HG02759 (cell line): ENCODE data around the gene ACOXL.

Source experiments
- ATAC-seq: cut with Tn5 transposase; IDR thresholded peaks from one replicate; pipeline ENCODE4 v1.9.1; 2021; ENCODE audit warnings: mild to moderate bottlenecking, moderate library complexity; ENCODE audit not compliant: unreplicated experiment

ACOXL gene

DNA sequence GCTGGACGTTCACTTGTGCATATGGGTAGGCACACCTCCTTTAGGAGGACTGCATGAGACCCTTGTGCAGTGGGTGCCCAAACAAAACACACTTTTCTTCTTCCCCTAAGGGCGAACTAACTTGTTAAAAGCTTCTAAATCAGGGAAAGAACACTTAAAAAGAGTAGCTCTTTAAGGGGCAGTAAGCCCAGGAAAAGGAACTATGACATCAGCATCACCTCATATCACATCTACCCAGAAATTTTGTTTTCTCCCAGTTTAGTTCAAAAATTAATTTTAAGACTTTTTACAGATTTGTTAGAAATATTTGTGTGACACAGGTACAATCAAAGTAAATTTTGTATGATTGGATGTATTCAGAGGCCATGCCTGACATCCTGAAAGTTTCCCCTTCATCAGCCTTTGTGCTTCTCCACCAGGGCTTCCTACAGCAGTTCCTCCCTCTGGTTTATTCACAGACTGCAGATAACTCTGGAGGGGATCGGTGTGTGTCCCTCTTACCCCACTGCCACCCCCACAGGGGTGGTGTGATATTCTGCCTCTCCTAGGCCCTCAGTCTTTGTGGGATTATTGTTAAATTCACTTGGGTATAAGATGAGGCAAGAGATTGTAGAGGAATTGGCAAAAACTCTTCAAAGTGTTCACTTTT lies 416.0 kb downstream of the ACOXL start:
- no peak for ATAC-seq

DNA sequence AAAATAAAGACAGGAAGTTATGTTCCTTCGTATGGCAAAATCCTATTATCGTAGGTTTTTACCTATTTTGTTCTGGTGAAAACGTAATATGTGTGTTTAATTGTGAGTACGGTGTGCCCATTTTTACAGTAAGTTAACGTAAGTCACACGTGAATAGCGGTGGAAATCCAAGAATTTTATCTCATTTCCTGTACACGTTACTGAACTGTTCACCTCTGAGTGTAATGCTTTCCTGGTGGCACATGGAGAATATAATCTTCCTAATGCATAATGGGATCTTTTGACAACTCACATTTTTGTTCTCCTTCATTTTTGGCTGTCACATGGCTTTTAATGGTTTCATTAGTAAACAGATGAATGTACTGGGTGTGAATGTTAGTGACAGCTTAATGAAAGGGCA lies 416.6 kb downstream of the ACOXL start:
- no peak for ATAC-seq

DNA sequence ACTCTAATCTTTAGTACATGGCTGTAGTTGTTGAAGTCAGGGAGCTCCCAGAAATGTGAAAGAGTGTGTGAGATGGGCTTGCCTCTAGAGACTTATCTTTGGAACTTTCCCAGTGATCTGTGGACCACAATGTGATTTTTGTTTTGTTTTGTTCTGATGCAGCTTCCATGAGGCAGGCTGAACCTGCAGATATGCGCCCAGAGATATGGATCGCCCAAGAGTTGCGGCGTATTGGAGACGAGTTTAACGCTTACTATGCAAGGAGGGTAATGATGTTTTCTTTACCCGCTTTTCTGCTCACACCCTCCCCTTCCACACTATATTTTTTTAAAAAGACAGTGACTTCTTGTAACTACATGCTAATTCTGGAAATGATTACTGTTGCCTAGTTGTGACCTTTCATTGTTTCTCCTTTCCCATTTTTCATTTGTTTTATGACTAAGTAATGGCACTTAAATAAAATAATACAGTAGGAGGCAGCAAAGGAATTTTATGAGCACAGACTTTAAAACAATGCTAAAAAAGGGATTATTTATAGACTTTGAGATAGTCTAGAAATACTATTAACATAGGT lies 417.6 kb downstream of the ACOXL start:
- ATAC-seq = no peak

DNA sequence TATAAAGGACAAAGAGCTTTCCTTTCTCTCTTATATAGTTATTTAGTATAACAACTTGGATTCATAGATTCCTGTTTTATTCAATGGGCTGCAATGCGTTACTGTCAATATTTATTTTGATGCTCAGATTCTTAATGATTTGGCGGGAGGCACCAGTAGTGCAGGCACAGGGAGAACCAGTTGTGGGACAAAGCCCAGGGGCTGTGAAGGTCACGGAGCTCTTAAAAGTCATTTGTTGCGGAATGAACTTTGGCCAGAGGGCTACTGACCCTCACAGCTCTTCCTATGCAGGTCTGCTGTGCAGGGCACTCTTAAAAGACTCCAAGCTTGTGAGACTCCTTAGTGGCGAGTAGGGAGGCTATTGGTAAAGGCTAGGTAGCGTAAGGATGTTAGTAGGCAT lies 422.4 kb downstream of the ACOXL start:
- no peak for ATAC-seq

DNA sequence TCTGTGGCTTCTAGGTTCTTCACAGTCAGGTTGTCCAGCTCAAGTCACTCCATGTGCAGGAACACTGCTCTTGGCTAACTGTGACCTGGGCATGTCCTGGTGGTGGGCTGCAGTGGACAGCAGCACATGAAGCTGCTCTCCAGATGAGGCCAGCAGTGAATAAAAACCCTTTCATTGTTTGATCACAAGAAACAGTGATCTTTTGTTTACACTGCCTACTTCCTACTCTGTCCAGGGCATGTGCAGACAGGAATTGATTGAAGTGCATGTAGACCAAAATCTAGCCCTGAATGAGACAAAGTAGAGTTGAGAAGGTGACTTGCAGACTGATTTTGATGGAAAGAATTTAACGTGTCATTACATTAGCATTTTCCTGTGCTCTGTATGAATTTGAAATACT lies 423.2 kb downstream of the ACOXL start:
- no peak for ATAC-seq

DNA sequence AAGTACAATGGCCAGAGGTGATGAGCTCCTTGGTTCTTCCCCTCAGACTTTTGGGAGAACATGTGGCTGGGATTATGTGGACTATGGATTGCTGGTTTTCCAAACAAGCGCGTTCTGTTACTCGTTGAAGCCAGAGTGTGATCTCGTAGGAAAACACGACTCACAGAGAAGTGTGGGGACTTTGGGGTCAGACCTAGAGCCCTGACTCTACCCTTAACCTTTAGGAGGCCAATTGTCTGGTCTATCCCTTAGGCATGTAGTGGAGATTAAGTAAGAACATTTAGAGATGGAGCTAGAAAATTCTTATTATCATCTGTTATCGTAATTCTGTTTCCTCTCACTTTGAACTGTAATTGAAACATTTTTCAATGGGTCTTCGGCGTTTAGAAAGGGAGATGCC lies 424.2 kb downstream of the ACOXL start:
- no peak for ATAC-seq

DNA sequence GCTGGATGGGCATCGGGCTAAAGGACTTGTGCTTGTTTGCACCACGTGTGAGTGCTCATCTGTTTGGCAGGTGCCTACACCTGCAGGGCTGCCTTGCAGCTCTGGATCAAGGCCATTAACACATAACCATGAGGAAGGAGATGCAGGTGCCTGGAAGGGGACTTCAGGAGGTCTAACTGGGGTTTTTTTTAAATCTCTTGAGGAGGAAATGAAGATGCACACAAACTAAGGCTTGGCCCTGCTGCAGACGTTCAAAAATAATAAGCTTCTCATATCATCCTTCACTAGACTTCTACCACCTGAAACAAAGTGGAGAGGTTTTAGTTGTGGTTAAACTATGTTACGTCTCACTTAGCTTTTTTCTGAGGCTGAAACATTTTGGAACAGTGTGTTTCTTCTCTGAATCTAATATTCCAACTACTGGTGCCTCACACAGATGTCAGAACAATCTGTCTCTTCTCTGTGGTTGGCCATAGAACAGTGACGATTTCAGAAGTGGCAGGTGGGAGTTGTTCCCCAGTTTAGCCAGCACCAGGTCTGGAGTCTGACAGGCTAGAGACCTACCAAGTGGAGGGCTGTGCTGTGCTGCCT lies 424.8 kb downstream of the ACOXL start:
- ATAC-seq = peak; percentile 54

DNA sequence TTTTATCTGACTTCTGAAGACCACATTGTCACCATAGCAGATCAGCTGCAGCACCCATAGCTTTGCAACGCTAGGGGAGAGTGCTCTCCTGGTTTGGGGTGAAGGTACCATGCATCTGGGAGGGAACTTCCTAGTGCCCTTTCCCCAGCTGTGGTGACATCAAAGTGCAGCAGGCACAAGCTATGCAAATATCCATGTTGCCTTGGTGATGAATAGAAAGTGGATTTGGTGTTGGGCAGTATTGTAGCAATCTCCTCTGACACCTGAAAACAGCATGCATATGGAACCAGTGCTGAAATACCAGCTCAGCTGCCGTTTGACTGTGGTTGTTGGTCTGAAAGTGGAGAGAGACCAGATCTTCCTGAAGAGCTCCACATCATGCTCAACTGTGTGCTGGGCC lies 425.4 kb downstream of the ACOXL start:
- peak; percentile 53 for ATAC-seq

DNA sequence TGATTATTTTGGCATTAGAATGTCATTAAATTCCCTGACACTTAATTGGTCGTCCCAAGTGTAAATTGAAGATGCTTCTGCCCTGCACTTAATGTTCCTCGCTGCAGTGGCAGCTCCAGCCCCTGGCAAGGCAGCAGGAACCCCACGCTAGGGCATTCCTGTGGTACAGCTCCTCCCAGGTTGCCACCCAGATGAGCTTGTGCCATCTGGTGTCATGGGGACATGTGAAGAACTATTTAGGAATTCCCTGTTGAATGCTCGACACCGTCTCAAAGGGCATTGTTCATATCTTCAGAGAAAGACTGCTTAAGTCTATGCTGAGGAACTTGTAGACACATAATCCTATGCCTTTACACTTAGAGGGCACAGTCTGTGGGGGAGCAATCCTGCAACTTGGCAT lies 427.3 kb downstream of the ACOXL start:
- no peak for ATAC-seq

DNA sequence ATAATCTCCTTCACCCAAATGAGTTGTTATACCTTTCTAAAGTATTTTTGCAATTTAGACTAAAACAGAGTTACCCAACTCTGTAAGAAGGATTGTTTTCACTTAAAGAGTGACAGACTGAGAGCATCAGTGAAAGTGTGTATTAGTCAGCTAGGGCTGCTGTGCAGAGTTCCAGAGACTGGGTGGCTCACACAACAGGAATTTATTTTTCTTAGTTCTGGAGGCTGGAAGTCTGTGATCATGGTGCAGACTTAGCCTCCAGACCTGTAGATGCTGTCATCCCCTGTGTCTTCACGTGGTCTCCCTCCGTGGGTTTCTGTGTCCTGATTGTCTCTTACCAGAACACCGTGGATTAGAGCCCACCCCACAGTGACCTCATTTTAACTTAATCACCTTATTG lies 428.4 kb downstream of the ACOXL start:
- no peak for ATAC-seq

DNA sequence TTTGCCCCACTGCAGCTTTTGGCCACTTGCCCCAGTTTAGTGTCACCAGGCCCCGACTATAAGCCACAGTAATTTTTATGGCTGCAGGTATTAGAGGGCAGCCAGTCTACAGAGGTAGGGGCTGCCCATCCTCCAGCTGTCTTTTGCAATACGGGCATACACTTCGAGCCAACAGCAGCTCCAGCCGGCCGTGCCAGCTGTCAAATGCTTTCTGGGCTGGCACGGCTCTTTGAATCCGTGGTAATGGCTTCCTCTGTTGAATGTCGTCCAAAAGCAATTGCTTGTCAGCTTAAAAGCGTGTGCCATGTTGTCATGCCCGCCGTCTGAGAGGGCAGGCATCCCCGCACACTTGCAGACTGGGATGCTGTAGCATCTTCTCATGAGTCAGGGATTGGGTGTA lies 429.6 kb downstream of the ACOXL start:
- no peak for ATAC-seq

DNA sequence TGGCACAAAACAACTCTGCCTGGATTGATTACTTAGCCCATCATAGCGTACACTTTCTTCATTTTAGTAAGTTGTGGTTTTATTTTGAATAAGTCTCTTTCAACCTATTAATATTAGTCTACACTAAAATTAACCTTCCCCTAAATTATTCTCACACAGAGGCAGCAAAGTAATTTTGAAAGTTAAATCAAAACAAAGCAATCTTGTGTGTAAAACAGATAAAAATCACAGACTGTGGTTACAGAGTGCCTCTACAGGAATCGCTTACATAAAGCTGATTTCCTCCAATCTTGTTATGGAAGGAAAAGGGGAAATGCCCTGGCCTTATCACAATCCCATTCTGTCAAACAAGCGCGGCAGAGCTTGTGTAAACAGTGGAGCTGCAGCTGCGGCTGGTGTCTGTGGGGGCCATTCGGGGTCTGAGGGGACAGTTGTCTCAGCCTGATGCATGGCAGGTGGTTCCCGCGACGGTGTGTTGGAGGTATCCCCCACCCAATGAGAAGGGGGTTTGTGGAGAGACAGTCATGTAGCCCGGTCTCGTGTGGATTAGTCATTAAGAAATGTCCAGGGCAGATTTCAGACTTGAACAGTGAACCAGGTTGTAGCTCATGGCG lies 430.5 kb downstream of the ACOXL start:
- no peak for ATAC-seq

DNA sequence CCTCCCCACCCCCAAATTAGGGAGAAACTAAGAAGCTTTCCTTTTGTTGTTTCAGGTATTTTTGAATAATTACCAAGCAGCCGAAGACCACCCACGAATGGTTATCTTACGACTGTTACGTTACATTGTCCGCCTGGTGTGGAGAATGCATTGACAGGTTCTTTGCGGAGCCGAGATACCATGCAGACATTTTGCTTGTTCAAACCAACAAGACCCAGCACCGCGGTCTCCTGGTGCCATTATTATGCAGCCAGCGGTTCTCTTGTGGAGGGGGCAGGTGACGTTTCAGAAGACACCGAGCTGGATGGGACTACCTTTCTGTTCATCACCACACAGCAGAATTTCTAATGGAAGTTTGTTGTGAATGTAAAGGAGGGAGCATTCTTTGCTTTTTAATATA lies 431.7 kb downstream of the ACOXL start:
- no peak for ATAC-seq

DNA sequence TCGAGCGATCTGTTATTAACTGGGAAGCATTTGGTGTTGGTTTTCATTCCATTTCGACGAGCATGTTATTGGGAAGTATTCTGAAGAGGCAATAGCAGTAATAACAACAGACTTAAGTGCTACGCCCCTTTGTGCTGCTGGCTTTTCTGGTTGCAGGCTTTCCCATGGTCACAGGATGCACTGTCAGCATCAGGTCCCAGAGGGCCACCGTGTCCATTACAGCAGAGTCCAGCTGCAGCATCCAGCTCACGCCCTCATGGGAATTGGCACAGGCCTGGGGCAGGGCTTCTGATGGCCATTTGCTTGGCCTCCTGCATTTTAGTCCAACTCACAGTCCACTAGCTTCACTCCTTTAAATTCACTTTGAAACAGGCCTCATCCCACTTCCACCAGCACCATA lies 432.7 kb downstream of the ACOXL start:
- ATAC-seq = no peak

DNA sequence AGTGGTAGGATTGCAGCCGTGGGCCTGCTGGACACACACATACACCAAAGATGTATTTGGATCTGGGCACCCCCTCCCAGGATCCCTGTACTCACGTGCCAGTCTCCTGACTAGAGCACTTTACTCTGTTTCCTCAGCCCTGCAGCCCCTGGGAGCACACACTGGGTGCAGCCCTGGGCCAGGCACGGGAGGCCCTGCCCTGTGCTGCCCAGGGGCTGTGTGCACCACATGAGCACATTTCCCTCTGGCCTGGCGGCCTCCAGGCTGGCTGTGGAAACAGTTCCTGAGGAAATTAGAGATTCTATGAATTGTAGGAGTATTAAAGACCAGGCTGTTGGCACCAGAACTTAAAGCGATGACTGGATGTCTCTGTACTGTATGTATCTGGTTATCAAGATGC lies 433.7 kb downstream of the ACOXL start:
- no peak for ATAC-seq

DNA sequence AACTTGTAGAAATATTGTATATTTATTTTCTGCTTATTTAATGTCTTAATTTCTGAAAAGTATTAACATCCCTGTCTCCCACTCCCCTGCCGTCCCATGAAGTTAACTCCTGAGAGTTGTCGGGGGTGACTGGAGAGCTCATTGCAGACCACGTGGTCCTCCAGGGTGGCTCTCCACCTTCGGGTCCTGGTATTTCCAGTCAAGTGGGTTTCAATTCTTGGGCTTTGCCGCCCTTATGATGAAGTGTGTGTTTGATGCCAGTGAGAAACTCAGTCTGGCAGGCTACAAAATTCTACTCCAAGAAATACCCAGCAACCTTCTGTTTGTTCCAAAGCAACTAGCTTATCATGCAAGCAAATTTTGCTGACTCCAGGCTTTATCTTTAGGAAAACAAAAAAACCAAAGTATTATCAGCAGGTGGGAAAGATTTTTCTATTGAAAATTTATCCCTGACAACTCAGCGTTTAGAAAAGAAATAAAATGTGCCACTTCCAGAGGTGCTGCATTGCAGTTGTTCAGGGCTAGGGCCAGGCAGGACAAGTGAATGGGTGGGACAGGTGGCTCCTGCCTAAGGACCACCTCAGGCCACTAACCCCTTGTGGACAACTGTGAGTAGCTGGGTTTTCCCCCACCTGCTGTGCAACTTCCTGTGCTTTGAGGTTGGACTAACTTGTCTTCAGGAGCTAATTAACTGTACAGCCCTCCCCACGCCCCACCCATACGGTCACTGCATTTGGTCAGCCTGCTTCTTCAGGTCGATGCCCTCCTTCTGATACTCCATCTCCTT lies 434.9 kb downstream of the ACOXL start:
- ATAC-seq = no peak

DNA sequence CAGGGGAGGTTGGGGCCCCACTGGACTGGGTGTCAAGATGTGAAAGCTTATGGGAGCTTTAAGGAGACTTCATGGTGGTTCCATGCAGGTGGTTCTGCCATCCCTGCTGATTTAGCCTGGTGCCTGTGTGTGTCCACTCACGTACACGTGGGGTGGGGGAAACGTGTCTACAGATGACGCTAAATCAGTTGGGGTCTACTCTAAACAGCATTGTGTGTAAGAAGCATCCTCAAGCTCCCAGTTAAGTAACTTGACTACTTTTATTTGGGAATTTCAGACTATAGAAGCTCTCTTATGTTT lies 435.4 kb downstream of the ACOXL start:
- no peak for ATAC-seq
